WTC11 (cell line): Measurements from ENCODE around the gene TMEM120B.

Source experiments
- FOXJ3 ChIP-seq: sonication (generic); formaldehyde crosslinking; IDR thresholded peaks from 2 replicates; pipeline ENCODE4 v1.9.0; 2021; ENCODE audit warnings: missing genetic modification reagents, mild to moderate bottlenecking, borderline replicate concordance
- GRHL2 ChIP-seq: fragments of 250-450 bp; sonication (Bioruptor Pico); IDR thresholded peaks from 2 replicates; pipeline ENCODE4 v1.8.0; 2022; ENCODE audit warnings: mild to moderate bottlenecking, moderate library complexity; ENCODE audit not compliant: insufficient replicate concordance, severe bottlenecking
- SMAD3 ChIP-seq: sonication (generic); formaldehyde crosslinking; IDR thresholded peaks from 2 replicates; pipeline ENCODE4 v1.8.0; 2022; ENCODE audit warnings: missing genetic modification reagents, mild to moderate bottlenecking, borderline replicate concordance
- SMAD4 ChIP-seq: sonication (generic); formaldehyde crosslinking; IDR thresholded peaks from 2 replicates; pipeline ENCODE4 v1.8.0; 2022; ENCODE audit warnings: mild to moderate bottlenecking, missing genetic modification reagents
- TCF7 ChIP-seq: sonication (generic); formaldehyde crosslinking; IDR thresholded peaks from 2 replicates; pipeline ENCODE4 v1.8.0; 2022; ENCODE audit warnings: mild to moderate bottlenecking, low read depth, missing genetic modification reagents, moderate library complexity
- ZNF138 ChIP-seq: sonication (generic); formaldehyde crosslinking; conservative IDR thresholded peaks from 2 replicates; pipeline ENCODE4 v1.8.1; 2022; ENCODE audit warnings: mild to moderate bottlenecking, moderate library complexity, missing genetic modification reagents
- ZNF396 ChIP-seq: fragments of 250-450 bp; sonication (Bioruptor Pico); IDR thresholded peaks from 2 replicates; pipeline ENCODE4 v1.8.0; 2021; ENCODE audit warnings: mild to moderate bottlenecking, moderate library complexity, borderline replicate concordance
- TF ChIP-seq, protein P1 (sequence below): fragments of 200-600 bp; IDR thresholded peaks from 2 replicates; pipeline ENCODE4 v1.8.0; 2022; ENCODE audit warnings: antibody characterized with exemption
- TF ChIP-seq, protein P2 (sequence below): sonication (generic); formaldehyde crosslinking; IDR thresholded peaks from 2 replicates; pipeline ENCODE4 v1.8.1; 2022; ENCODE audit warnings: missing genetic modification reagents, borderline replicate concordance
- TF ChIP-seq, protein P3 (sequence below): sonication (generic); formaldehyde crosslinking; IDR thresholded peaks from 2 replicates; pipeline ENCODE4 v1.8.1; 2023; ENCODE audit warnings: mild to moderate bottlenecking, missing genetic modification reagents, moderate library complexity
- TF ChIP-seq, protein P4 (sequence below): fragments of 250-450 bp; sonication (Bioruptor Pico); IDR thresholded peaks from 2 replicates; pipeline ENCODE4 v1.9.0; 2021; ENCODE audit warnings: mild to moderate bottlenecking

DNA sequence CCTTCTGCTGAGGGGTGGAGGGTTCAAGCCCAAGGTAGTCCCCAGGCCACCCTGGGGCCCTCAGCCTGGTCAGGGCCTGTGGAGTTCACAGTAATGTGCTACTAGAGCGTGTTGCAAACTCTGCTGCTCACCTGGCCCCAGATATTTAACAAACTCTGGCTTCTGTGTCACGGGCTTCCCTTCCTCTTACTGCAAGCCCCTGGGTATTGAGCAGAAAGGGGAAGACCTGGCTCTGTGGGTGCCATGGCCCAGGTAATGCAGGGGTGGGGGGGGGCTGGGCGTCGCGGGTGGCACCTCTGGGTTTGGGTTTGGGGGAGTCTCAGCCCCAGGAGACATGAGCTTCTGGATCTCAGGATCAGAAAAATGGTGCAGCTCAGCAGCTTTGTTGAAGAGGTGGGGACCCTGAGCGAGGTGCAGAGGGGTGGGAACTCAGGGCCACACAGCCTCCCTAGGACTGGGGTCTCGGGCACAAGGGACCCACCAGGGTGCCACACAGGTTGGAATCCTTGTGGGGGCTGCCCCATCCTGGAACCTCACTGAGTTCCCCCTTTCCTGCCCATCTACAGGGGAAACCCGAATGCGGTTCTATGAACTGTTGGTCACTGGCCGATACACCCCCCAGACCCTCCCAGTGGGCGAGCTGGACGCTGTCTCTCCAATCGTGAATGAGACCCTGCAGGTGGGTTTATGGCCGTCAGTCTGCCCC is 95.2 kb downstream of the TMEM120B start:
- no peak for TF ChIP-seq ZNF396 (CRISPR knock-in tag)
- TF ChIP-seq, protein P1, sequence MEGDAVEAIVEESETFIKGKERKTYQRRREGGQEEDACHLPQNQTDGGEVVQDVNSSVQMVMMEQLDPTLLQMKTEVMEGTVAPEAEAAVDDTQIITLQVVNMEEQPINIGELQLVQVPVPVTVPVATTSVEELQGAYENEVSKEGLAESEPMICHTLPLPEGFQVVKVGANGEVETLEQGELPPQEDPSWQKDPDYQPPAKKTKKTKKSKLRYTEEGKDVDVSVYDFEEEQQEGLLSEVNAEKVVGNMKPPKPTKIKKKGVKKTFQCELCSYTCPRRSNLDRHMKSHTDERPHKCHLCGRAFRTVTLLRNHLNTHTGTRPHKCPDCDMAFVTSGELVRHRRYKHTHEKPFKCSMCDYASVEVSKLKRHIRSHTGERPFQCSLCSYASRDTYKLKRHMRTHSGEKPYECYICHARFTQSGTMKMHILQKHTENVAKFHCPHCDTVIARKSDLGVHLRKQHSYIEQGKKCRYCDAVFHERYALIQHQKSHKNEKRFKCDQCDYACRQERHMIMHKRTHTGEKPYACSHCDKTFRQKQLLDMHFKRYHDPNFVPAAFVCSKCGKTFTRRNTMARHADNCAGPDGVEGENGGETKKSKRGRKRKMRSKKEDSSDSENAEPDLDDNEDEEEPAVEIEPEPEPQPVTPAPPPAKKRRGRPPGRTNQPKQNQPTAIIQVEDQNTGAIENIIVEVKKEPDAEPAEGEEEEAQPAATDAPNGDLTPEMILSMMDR: no peak
- no peak for TF ChIP-seq SMAD4
- TF ChIP-seq, protein P2, sequence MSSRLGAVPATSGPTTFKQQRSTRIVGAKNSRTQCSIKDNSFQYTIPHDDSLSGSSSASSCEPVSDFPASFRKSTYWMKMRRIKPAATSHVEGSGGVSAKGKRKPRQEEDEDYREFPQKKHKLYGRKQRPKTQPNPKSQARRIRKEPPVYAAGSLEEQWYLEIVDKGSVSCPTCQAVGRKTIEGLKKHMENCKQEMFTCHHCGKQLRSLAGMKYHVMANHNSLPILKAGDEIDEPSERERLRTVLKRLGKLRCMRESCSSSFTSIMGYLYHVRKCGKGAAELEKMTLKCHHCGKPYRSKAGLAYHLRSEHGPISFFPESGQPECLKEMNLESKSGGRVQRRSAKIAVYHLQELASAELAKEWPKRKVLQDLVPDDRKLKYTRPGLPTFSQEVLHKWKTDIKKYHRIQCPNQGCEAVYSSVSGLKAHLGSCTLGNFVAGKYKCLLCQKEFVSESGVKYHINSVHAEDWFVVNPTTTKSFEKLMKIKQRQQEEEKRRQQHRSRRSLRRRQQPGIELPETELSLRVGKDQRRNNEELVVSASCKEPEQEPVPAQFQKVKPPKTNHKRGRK (CRISPR knock-in tag): no peak
- no peak for TF ChIP-seq ZNF138 (CRISPR knock-in tag)
- TF ChIP-seq, protein P3, sequence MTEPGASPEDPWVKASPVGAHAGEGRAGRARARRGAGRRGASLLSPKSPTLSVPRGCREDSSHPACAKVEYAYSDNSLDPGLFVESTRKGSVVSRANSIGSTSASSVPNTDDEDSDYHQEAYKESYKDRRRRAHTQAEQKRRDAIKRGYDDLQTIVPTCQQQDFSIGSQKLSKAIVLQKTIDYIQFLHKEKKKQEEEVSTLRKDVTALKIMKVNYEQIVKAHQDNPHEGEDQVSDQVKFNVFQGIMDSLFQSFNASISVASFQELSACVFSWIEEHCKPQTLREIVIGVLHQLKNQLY (CRISPR knock-in tag): no peak
- no peak for TF ChIP-seq FOXJ3
- TF ChIP-seq SMAD3 (CRISPR knock-in tag): no peak
- TF ChIP-seq TCF7 (CRISPR knock-in tag): no peak
- TF ChIP-seq, protein P4, sequence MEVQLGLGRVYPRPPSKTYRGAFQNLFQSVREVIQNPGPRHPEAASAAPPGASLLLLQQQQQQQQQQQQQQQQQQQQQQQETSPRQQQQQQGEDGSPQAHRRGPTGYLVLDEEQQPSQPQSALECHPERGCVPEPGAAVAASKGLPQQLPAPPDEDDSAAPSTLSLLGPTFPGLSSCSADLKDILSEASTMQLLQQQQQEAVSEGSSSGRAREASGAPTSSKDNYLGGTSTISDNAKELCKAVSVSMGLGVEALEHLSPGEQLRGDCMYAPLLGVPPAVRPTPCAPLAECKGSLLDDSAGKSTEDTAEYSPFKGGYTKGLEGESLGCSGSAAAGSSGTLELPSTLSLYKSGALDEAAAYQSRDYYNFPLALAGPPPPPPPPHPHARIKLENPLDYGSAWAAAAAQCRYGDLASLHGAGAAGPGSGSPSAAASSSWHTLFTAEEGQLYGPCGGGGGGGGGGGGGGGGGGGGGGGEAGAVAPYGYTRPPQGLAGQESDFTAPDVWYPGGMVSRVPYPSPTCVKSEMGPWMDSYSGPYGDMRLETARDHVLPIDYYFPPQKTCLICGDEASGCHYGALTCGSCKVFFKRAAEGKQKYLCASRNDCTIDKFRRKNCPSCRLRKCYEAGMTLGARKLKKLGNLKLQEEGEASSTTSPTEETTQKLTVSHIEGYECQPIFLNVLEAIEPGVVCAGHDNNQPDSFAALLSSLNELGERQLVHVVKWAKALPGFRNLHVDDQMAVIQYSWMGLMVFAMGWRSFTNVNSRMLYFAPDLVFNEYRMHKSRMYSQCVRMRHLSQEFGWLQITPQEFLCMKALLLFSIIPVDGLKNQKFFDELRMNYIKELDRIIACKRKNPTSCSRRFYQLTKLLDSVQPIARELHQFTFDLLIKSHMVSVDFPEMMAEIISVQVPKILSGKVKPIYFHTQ: no peak
- no peak for TF ChIP-seq GRHL2 (CRISPR knock-in tag)
